CD14-positive monocyte (primary cell): ENCODE data around the gene CNBP. TPM values are rescaled to one million over a fixed set of nuclear protein-coding genes. Genes with fewer than 3 reads are reported as not detected.

Experiments
- DNase-seq, 3 donors: peaks; one replicate each; pipeline ENCODE4 v3.0.0-alpha.2; 2011 to 2022
- H2AFZ ChIP-seq: 2 replicates; pipeline ENCODE4 v1.6.0; 2012; ENCODE audit warnings: mild to moderate bottlenecking, low read depth, low read length, inconsistent platforms; ENCODE audit not compliant: insufficient read depth, poor library complexity, severe bottlenecking
- H3K27ac ChIP-seq, 2 donors: 1 replicate in 1 of 2; 2 replicates in 1 of 2; pipeline ENCODE4 v1.5.1; 2012 to 2013; ENCODE audit warnings: low read length in 2 of 2, control low read depth in 1 of 2, inconsistent platforms in 1 of 2, low read depth in 1 of 2, mild to moderate bottlenecking in 1 of 2
- H3K27me3 ChIP-seq, 2 donors: one replicate each; pipeline versions ENCODE4 v1.6.0 to v1.6.1; 2011 to 2013; ENCODE audit warnings: low read length in 2 of 2; ENCODE audit not compliant: control insufficient read depth in 2 of 2, insufficient read depth in 2 of 2
- H3K36me3 ChIP-seq, 2 donors: replicated peaks in 1 of 2; 1 replicate in 1 of 2; 2 replicates in 1 of 2; pipeline versions ENCODE4 v1.5.1 to v1.6.1; 2012 to 2013; ENCODE audit warnings: low read length in 2 of 2, control low read depth in 1 of 2, inconsistent platforms in 1 of 2, mild to moderate bottlenecking in 1 of 2; ENCODE audit not compliant: insufficient read depth in 2 of 2, control insufficient read depth in 1 of 2
- H3K4me1 ChIP-seq, 2 donors: 1 replicate in 1 of 2; 2 replicates in 1 of 2; pipeline versions ENCODE4 v1.5.1 to v1.6.1; 2012 to 2013; ENCODE audit warnings: low read length in 2 of 2, control low read depth in 1 of 2, inconsistent platforms in 1 of 2, mild to moderate bottlenecking in 1 of 2, moderate library complexity in 1 of 2; ENCODE audit not compliant: insufficient read depth in 2 of 2, control insufficient read depth in 1 of 2
- H3K4me2 ChIP-seq: replicated peaks from 2 replicates; pipeline ENCODE3; 2012; ENCODE audit warnings: low read length, moderate library complexity, mild to moderate bottlenecking; ENCODE audit not compliant: poor library complexity, severe bottlenecking; ENCODE audit errors: extremely low read depth
- H3K4me3 ChIP-seq, 3 experiments: fragments of 200-600 bp in 1 of 3; sonication (generic) in 1 of 3; replicated peaks in 1 of 3; 1 replicate in 2 of 3; 2 replicates in 1 of 3; pipeline ENCODE4 v1.5.1; 2011 to 2013; ENCODE audit warnings: low read length in 3 of 3, mild to moderate bottlenecking in 3 of 3, control low read depth in 2 of 3, low read depth in 2 of 3, inconsistent platforms in 1 of 3, moderate library complexity in 1 of 3
- H3K79me2 ChIP-seq: 2 replicates; pipeline ENCODE4 v1.6.0; 2012; ENCODE audit warnings: mild to moderate bottlenecking, control low read depth, inconsistent platforms, low read length, moderate library complexity; ENCODE audit not compliant: insufficient read depth
- H3K9ac ChIP-seq: 2 replicates; pipeline ENCODE4 v1.6.0; 2017; ENCODE audit warnings: low read length, mild to moderate bottlenecking; ENCODE audit not compliant: insufficient read depth, poor library complexity, severe bottlenecking
- H3K9me3 ChIP-seq, 2 donors: replicated peaks in 1 of 2; 1 replicate in 1 of 2; 2 replicates in 1 of 2; pipeline versions ENCODE4 v1.5.1 to v1.6.1; 2012 to 2013; ENCODE audit warnings: low read length in 2 of 2, control low read depth in 1 of 2; ENCODE audit not compliant: control insufficient read depth in 1 of 2, insufficient read depth in 1 of 2
- H4K20me1 ChIP-seq: 2 replicates; pipeline ENCODE4 v1.6.0; 2012; ENCODE audit warnings: mild to moderate bottlenecking, low read length, control low read depth, moderate library complexity; ENCODE audit not compliant: insufficient read depth
- H3K27ac Mint-ChIP-seq, 7 donors: one replicate each; pipeline ENCODE4 v1.8.0; 2020; ENCODE audit warnings: mild to moderate bottlenecking in 7 of 7, mixed read lengths in 7 of 7, moderate library complexity in 6 of 7, inconsistent platforms in 2 of 7
- H3K27me3 Mint-ChIP-seq, 3 donors: one replicate each; pipeline ENCODE4 v1.8.0; 2021 to 2022; ENCODE audit warnings: low read depth in 3 of 3, mild to moderate bottlenecking in 3 of 3, mixed read lengths in 3 of 3, moderate library complexity in 3 of 3, inconsistent platforms in 1 of 3
- H3K36me3 Mint-ChIP-seq, 2 donors: one replicate each; pipeline ENCODE4 v1.8.0; 2020; ENCODE audit warnings: mixed read lengths in 2 of 2, inconsistent platforms in 1 of 2, mild to moderate bottlenecking in 1 of 2
- H3K4me1 Mint-ChIP-seq: one replicate; pipeline ENCODE4 v1.8.0; 2020; ENCODE audit warnings: mild to moderate bottlenecking, mixed read lengths
- H3K4me3 Mint-ChIP-seq, 2 donors: one replicate each; pipeline ENCODE4 v1.8.0; 2020; ENCODE audit warnings: mild to moderate bottlenecking in 2 of 2, mixed read lengths in 2 of 2, moderate library complexity in 1 of 2
- H3K9me3 Mint-ChIP-seq, 7 donors: one replicate each; pipeline ENCODE4 v1.8.0; 2020 to 2022; ENCODE audit warnings: mixed read lengths in 7 of 7, mild to moderate bottlenecking in 6 of 7, moderate library complexity in 6 of 7, inconsistent platforms in 2 of 7
- CTCF ChIP-seq: fragments of 200-600 bp; IDR thresholded peaks from one replicate; pipeline ENCODE4 v1.8.0; 2022; ENCODE audit warnings: antibody characterized with exemption, mild to moderate bottlenecking
- WGBS: methylation state at CpG from one replicate; pipeline ENCODE4 v1.1.5; 2013; ENCODE audit warnings: missing lambda C conversion rate; ENCODE audit not compliant: insufficient coverage; 5-methylcytosine and 5-hydroxymethylcytosine counted together
- intact Hi-C, 2 donors: fragments of 100-400 bp; cut with micrococcal nuclease; formaldehyde crosslinking; loops; one replicate each; pipeline versions ENCODE4 v1.15.0 to v1.15.1; 2023
- polyA plus RNA-seq, 3 donors: library from polyadenylated mRNA; depleted of rRNA in 1 of 3; unstranded in 2 of 3; stranded (reverse) in 1 of 3; fragments of 300-500 nt in 2 of 3; fragments of >200 nt in 1 of 3; fragmentation: Illumina TruSeq in 2 of 3; gene quantifications; 1 replicate in 2 of 3; 2 replicates in 1 of 3; pipeline ENCODE4 v1.2.3, GENCODE V29; 2012 to 2021

Gene CNBP
- polyA plus RNA-seq, 3 donors, result 354 to 946 (median 845) TPM

GRCh38 chr3:129205109-129205832 is 21.6 kb upstream of the CNBP start:
- H3K79me2 ChIP-seq, result no peaks in the 10 kb centered on the region
- H3K4me1 ChIP-seq, result no peaks in the 10 kb centered on the region
- no peaks in the 10 kb centered on the region for H3K27me3 ChIP-seq
- no peak overlapping the region for H3K9ac ChIP-seq
- no peak overlapping the region for H3K4me2 ChIP-seq
- TF ChIP-seq CTCF, result no peak
- no peak overlapping the region for H3K4me3 ChIP-seq
- intact Hi-C loops, result no loop called here
- Mint-ChIP-seq H3K9me3 (peaks cover 0 to 3% (median 0%) of the 10 kb centered on the region in 7 donors), H3K4me3 (no peak overlapping the region), H3K36me3 (peaks cover 3 to 8% of the 10 kb centered on the region in 2 donors), H3K27ac (no peak overlapping the region), H3K27me3 (peaks cover 0 to 2% (median 0%) of the 10 kb centered on the region in 3 donors), H3K4me1 (peaks cover 9% of the 10 kb centered on the region)
- no peak for DNase-seq
- H3K9me3 ChIP-seq, result no peaks in the 10 kb centered on the region
- no peaks in the 10 kb centered on the region for H4K20me1 ChIP-seq
- 97% methylated on average over 5 of the region's 8 CpGs for WGBS
- H3K36me3 ChIP-seq, result no peaks in the 10 kb centered on the region
- H2AFZ ChIP-seq, result no peak overlapping the region
- no peak overlapping the region for H3K27ac ChIP-seq

GRCh38 chr3:129204473-129204872 is 20.8 kb upstream of the CNBP start:
- intact Hi-C loops, result no loop called here

More at GRCh38 chr3:129204473-129204872, 20.8 kb upstream of the CNBP start:
- Histone ChIP-seq H3K27me3 (no peaks in the 10 kb centered on the region), H4K20me1 (no peaks in the 10 kb centered on the region), H2AFZ (no peak overlapping the region), H3K79me2 (no peaks in the 10 kb centered on the region), H3K9ac (no peak overlapping the region), H3K9me3 (no peaks in the 10 kb centered on the region), H3K4me2 (no peak overlapping the region), H3K27ac (no peak overlapping the region), H3K4me3 (no peak overlapping the region), H3K4me1 (peaks cover 1 to 6% of the 10 kb centered on the region in 2 donors), H3K36me3 (no peaks in the 10 kb centered on the region)
- H3K36me3 Mint-ChIP-seq, result peaks cover 3 to 8% of the 10 kb centered on the region in 2 donors
- no peak overlapping the region for H3K27ac Mint-ChIP-seq
- peaks cover 14% of the 10 kb centered on the region for H3K4me1 Mint-ChIP-seq
- no peak for TF ChIP-seq CTCF
- WGBS, result no CpG with 5 or more reads among the region's 2 CpGs
- peaks cover 0 to 2% (median 0%) of the 10 kb centered on the region in 3 donors for H3K27me3 Mint-ChIP-seq
- no peak for DNase-seq
- H3K4me3 Mint-ChIP-seq, result no peak overlapping the region
- H3K9me3 Mint-ChIP-seq, result peaks cover 0 to 3% (median 0%) of the 10 kb centered on the region in 7 donors
